ENCODE data around the gene COL4A1.

GRCh38 chr13:110224519-110224918 is 82.4 kb downstream of the COL4A1 start:
- no peak for TF ChIP-seq CTCF (IDR thresholded peaks at IDR 0.05; ENCODE audit: low read length)
- TF ChIP-seq EZH2 (optimal IDR thresholded peaks at IDR 0.05; ENCODE audit: low read depth, low read length): no peak

Data from MM.1S (cell line).